Central memory CD4-positive, alpha-beta T cell (primary cell): ENCODE data around the gene ZNF213.
A peak's percentile ranks its signal among the peaks of the same experiment; 100 is the strongest.

Experiments used
- DNase-seq: peaks from one replicate; pipeline ENCODE4 v3.0.0; 2022
- total RNA-seq, 3 experiments: gene quantifications; one replicate each; lab custom pipeline; 2026; lab: John Stamatoyannopoulos, UW

ZNF213 gene
- total RNA-seq = 5.2 to 9.8 (median 8.0) reads per million in 3 experiments

- peak; percentile 96 for DNase-seq
Observed at GRCh38 chr16:3134338-3135125, at the start of gene ZNF213. TSS of gene ZNF213 (plus strand) at chr16:3135029. CDS start at chr16:3137281, 2,252 bp downstream.

GRCh38 chr16:3085868-3086595, 48.8 kb upstream of the ZNF213 start:
- DNase-seq = no peak

- no peak for DNase-seq
Observed at GRCh38 chr16:3086596-3087242, 48.1 kb upstream of the ZNF213 start.

- DNase-seq = no peak
Observed at GRCh38 chr16:3087243-3088235, 47.3 kb upstream of the ZNF213 start.

GRCh38 chr16:3088450-3088849, 46.4 kb upstream of the ZNF213 start:
- no peak for DNase-seq

- no peak for DNase-seq
Observed at GRCh38 chr16:3088925-3089716, 45.7 kb upstream of the ZNF213 start.

GRCh38 chr16:3089717-3090592, 44.9 kb upstream of the ZNF213 start:
- DNase-seq = no peak

- DNase-seq = no peak
Observed at GRCh38 chr16:3091551-3091950, 43.3 kb upstream of the ZNF213 start.

- no peak for DNase-seq
Observed at GRCh38 chr16:3092501-3092941, 42.3 kb upstream of the ZNF213 start.

GRCh38 chr16:3094289-3095027, 40.4 kb upstream of the ZNF213 start:
- DNase-seq = peak; percentile 61

GRCh38 chr16:3095869-3096268, 39.0 kb upstream of the ZNF213 start:
- peak; percentile 54 for DNase-seq

- DNase-seq = no peak
Observed at GRCh38 chr16:3096362-3096761, 38.5 kb upstream of the ZNF213 start.

- no peak for DNase-seq
Observed at GRCh38 chr16:3097266-3097665, 37.6 kb upstream of the ZNF213 start.

- no peak for DNase-seq
Observed at GRCh38 chr16:3098459-3099394, 36.1 kb upstream of the ZNF213 start, which contains the start of gene ZSCAN10. TSS of gene ZSCAN10 (minus strand) at chr16:3099294. CDS start at chr16:3092937, 6,357 bp downstream.

GRCh38 chr16:3099395-3099731, 35.5 kb upstream of the ZNF213 start:
- DNase-seq = no peak

GRCh38 chr16:3099732-3100499, 34.9 kb upstream of the ZNF213 start:
- peak; percentile 79 for DNase-seq
